WTC11 (cell line): ENCODE measurements around the gene IGSF23. TPM values are rescaled to one million over a fixed set of nuclear protein-coding genes. Genes with fewer than 3 reads are reported as not detected.
A peak's percentile ranks its signal among the peaks of the same experiment; 100 is the strongest.

Experiments
- ATAC-seq: fragments of 200-7000 bp; cut with Tn5 transposase; 2 replicates; pipeline ENCODE4 v1.10.0; 2021; ENCODE audit warnings: mild to moderate bottlenecking, moderate library complexity
- CTCF ChIA-PET: fragments of 300-600 bp; sonication (Branson Sonifier 250); formaldehyde crosslinking; loops from one replicate; lab custom pipeline; 2021; ENCODE audit warnings: antibody characterized with exemption; lab: Charles Lee
- POLR2A ChIA-PET: fragments of 350-600 bp; sonication (Branson Sonifier 250); formaldehyde crosslinking; loops from one replicate; lab custom pipeline; 2021; ENCODE audit warnings: antibody characterized with exemption; lab: Charles Lee
- DNase-seq: peaks from one replicate; pipeline ENCODE4 v3.0.0; 2021; ENCODE audit warnings: low spot score
- H3K27ac Mint-ChIP-seq: 2 replicates; pipeline ENCODE4 v1.8.0; 2021; ENCODE audit warnings: mixed read lengths
- H3K27me3 Mint-ChIP-seq: 2 replicates; pipeline ENCODE4 v1.8.0; 2021; ENCODE audit warnings: low read depth, mild to moderate bottlenecking, moderate library complexity, mixed read lengths
- H3K36me3 Mint-ChIP-seq: 2 replicates; pipeline ENCODE4 v1.8.0; 2021; ENCODE audit warnings: mixed read lengths
- H3K4me1 Mint-ChIP-seq: 2 replicates; pipeline ENCODE4 v1.8.0; 2022; ENCODE audit warnings: mixed read lengths
- H3K4me3 Mint-ChIP-seq: 2 replicates; pipeline ENCODE4 v1.8.0; 2021; ENCODE audit warnings: mild to moderate bottlenecking, moderate library complexity, mixed read lengths
- H3K9me3 Mint-ChIP-seq: 2 replicates; pipeline ENCODE4 v1.8.0; 2021; ENCODE audit warnings: mixed read lengths
- E2F4 ChIP-seq: sonication (generic); formaldehyde crosslinking; IDR thresholded peaks from 2 replicates; pipeline ENCODE4 v1.8.1; 2022; ENCODE audit warnings: low read depth, mild to moderate bottlenecking, moderate library complexity, missing genetic modification reagents, borderline replicate concordance
- MYBL2 ChIP-seq: sonication (generic); formaldehyde crosslinking; IDR thresholded peaks from 2 replicates; pipeline ENCODE4 v1.8.1; 2023; ENCODE audit warnings: mild to moderate bottlenecking, moderate library complexity, missing genetic modification reagents
- NFE2L1 ChIP-seq: sonication (generic); formaldehyde crosslinking; IDR thresholded peaks from 2 replicates; pipeline ENCODE4 v1.8.1; 2023; ENCODE audit warnings: missing genetic modification reagents
- NFYB ChIP-seq: sonication (generic); formaldehyde crosslinking; conservative IDR thresholded peaks from 2 replicates; pipeline ENCODE4 v1.8.0; 2022; ENCODE audit warnings: low read depth, missing genetic modification reagents
- RELA ChIP-seq: sonication (generic); formaldehyde crosslinking; IDR thresholded peaks from 2 replicates; pipeline ENCODE4 v1.8.1; 2022; ENCODE audit warnings: missing genetic modification reagents, mild to moderate bottlenecking, borderline replicate concordance
- USF2 ChIP-seq: sonication (generic); formaldehyde crosslinking; IDR thresholded peaks from 2 replicates; pipeline ENCODE4 v1.8.1; 2023; ENCODE audit warnings: mild to moderate bottlenecking, missing genetic modification reagents, moderate library complexity
- ZBTB43 ChIP-seq: sonication (generic); formaldehyde crosslinking; IDR thresholded peaks from 2 replicates; pipeline ENCODE4 v1.8.1; 2023; ENCODE audit warnings: mild to moderate bottlenecking, missing genetic modification reagents
- ZNF416 ChIP-seq: fragments of 250-450 bp; sonication (Bioruptor Pico); IDR thresholded peaks from 2 replicates; pipeline ENCODE4 v1.9.0; 2021; ENCODE audit warnings: mild to moderate bottlenecking, inconsistent platforms
- total RNA-seq: library from RNA; stranded (reverse); gene quantifications from 3 replicates; pipeline ENCODE4 v1.2.3, GENCODE V29; 2021
- TF ChIP-seq, protein P1 (sequence below): sonication (generic); formaldehyde crosslinking; IDR thresholded peaks from 2 replicates; pipeline ENCODE4 v1.8.0; 2023; ENCODE audit warnings: missing genetic modification reagents, mild to moderate bottlenecking, borderline replicate concordance
- TF ChIP-seq, protein P2 (sequence below): sonication (generic); formaldehyde crosslinking; IDR thresholded peaks from 2 replicates; pipeline ENCODE4 v1.8.0; 2022; ENCODE audit warnings: mild to moderate bottlenecking, missing genetic modification reagents
- TF ChIP-seq, protein P3 (sequence below): sonication (generic); formaldehyde crosslinking; IDR thresholded peaks from 2 replicates; pipeline ENCODE4 v1.8.0; 2022; ENCODE audit warnings: mild to moderate bottlenecking, missing genetic modification reagents
- TF ChIP-seq, protein P4 (sequence below): sonication (generic); formaldehyde crosslinking; conservative IDR thresholded peaks from 2 replicates; pipeline ENCODE4 v1.8.1; 2023; ENCODE audit warnings: mild to moderate bottlenecking, low read depth, missing genetic modification reagents, moderate library complexity
- TF ChIP-seq, protein P5 (sequence below): fragments of 250-450 bp; sonication (Bioruptor Pico); IDR thresholded peaks from 2 replicates; pipeline ENCODE4 v1.8.0; 2021; ENCODE audit warnings: mild to moderate bottlenecking

The IGSF23 gene
- total RNA-seq, 1 experiment from 2014 or later, result not detected

GRCh38 chr19:44675521-44675920, 62.2 kb downstream of the IGSF23 start (continued):
- TF ChIP-seq, protein P1, sequence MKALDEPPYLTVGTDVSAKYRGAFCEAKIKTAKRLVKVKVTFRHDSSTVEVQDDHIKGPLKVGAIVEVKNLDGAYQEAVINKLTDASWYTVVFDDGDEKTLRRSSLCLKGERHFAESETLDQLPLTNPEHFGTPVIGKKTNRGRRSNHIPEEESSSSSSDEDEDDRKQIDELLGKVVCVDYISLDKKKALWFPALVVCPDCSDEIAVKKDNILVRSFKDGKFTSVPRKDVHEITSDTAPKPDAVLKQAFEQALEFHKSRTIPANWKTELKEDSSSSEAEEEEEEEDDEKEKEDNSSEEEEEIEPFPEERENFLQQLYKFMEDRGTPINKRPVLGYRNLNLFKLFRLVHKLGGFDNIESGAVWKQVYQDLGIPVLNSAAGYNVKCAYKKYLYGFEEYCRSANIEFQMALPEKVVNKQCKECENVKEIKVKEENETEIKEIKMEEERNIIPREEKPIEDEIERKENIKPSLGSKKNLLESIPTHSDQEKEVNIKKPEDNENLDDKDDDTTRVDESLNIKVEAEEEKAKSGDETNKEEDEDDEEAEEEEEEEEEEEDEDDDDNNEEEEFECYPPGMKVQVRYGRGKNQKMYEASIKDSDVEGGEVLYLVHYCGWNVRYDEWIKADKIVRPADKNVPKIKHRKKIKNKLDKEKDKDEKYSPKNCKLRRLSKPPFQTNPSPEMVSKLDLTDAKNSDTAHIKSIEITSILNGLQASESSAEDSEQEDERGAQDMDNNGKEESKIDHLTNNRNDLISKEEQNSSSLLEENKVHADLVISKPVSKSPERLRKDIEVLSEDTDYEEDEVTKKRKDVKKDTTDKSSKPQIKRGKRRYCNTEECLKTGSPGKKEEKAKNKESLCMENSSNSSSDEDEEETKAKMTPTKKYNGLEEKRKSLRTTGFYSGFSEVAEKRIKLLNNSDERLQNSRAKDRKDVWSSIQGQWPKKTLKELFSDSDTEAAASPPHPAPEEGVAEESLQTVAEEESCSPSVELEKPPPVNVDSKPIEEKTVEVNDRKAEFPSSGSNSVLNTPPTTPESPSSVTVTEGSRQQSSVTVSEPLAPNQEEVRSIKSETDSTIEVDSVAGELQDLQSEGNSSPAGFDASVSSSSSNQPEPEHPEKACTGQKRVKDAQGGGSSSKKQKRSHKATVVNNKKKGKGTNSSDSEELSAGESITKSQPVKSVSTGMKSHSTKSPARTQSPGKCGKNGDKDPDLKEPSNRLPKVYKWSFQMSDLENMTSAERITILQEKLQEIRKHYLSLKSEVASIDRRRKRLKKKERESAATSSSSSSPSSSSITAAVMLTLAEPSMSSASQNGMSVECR (CRISPR knock-in tag), result no peak
- TF ChIP-seq ZNF416 (CRISPR knock-in tag) (no peak), RELA (CRISPR knock-in tag) (no peak), ZBTB43 (CRISPR knock-in tag) (no peak)

DNA sequence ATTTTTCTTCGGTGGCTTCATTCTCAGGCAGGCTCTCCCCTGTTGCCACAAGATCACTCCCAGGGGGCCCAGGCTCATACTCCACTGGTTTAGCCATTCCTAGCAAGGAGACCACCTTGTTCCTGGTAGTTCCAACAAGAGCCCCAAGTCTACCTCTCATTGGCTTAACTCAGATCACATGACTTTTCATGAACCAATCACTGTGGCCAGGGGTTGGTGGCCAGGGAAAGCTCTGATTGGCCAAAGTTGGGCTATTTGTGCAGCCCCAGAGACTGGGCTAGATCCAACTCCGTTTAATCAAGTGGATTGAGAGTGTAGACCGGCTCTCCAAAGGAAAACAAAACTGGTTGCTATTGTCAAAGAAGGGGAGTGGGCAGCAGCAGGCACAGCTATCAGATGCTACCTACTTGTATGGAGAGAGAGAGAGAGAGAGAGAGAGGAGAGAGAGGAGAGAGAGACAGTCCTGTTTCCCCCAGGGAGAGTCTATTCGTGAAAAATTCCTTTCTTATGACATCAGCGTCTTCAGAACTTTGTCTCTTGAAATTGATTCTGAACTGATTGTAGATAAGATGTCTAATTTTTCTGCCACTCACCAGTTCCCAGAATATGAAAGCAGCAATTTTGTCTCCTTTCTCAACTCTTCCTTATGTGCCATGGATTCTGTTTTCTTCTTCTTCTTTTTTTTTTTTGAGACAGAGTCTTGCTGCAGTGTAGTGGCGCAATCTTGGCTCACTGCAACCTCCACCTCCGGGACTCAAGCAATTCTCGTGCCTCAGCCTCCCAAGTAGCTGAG, 63.9 kb downstream of the IGSF23 start:
- H3K27me3 Mint-ChIP-seq, result peaks cover 13% of the 10 kb centered on the region; the same call in 1 of the 2 replicates
- H3K36me3 Mint-ChIP-seq, result no peaks in the 10 kb centered on the region
- H3K4me1 Mint-ChIP-seq, result peaks cover 6% of the 10 kb centered on the region
- H3K4me3 Mint-ChIP-seq, result no peak overlapping the region
- CTCF ChIA-PET, result interaction anchor here (0.6 to 2.7 kb wide), 6 partner anchors 12 to 167 kb away, joined by 3 to 6 read pairs (median 5); no protein-coding TSS in a partner anchor
- H3K9me3 Mint-ChIP-seq, result peaks cover 2% of the 10 kb centered on the region
- peak overlapping the region; percentile 86 for H3K27ac Mint-ChIP-seq
- no peak for DNase-seq
- peak; percentile 95 for ATAC-seq
- POLR2A ChIA-PET, result interaction anchor here (0.6 to 0.8 kb wide), 3 partner anchors 94 to 133 kb away, joined by 3 to 4 read pairs (median 4); partner anchors contain the start of gene CBLC
- TF ChIP-seq, protein P2, sequence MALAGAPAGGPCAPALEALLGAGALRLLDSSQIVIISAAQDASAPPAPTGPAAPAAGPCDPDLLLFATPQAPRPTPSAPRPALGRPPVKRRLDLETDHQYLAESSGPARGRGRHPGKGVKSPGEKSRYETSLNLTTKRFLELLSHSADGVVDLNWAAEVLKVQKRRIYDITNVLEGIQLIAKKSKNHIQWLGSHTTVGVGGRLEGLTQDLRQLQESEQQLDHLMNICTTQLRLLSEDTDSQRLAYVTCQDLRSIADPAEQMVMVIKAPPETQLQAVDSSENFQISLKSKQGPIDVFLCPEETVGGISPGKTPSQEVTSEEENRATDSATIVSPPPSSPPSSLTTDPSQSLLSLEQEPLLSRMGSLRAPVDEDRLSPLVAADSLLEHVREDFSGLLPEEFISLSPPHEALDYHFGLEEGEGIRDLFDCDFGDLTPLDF (CRISPR knock-in tag), result no peak
- TF ChIP-seq, protein P3, sequence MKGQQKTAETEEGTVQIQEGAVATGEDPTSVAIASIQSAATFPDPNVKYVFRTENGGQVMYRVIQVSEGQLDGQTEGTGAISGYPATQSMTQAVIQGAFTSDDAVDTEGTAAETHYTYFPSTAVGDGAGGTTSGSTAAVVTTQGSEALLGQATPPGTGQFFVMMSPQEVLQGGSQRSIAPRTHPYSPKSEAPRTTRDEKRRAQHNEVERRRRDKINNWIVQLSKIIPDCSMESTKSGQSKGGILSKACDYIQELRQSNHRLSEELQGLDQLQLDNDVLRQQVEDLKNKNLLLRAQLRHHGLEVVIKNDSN (CRISPR knock-in tag), result 0 out of 2 replicates have a peak, but pooled peaks have one; percentile 17
- TF ChIP-seq NFE2L1 (CRISPR knock-in tag) (no peak), NFYB (CRISPR knock-in tag) (peak; percentile 85), E2F4 (CRISPR knock-in tag) (no peak), USF2 (CRISPR knock-in tag) (peak; percentile 76), MYBL2 (CRISPR knock-in tag) (no peak)
- TF ChIP-seq, protein P4, sequence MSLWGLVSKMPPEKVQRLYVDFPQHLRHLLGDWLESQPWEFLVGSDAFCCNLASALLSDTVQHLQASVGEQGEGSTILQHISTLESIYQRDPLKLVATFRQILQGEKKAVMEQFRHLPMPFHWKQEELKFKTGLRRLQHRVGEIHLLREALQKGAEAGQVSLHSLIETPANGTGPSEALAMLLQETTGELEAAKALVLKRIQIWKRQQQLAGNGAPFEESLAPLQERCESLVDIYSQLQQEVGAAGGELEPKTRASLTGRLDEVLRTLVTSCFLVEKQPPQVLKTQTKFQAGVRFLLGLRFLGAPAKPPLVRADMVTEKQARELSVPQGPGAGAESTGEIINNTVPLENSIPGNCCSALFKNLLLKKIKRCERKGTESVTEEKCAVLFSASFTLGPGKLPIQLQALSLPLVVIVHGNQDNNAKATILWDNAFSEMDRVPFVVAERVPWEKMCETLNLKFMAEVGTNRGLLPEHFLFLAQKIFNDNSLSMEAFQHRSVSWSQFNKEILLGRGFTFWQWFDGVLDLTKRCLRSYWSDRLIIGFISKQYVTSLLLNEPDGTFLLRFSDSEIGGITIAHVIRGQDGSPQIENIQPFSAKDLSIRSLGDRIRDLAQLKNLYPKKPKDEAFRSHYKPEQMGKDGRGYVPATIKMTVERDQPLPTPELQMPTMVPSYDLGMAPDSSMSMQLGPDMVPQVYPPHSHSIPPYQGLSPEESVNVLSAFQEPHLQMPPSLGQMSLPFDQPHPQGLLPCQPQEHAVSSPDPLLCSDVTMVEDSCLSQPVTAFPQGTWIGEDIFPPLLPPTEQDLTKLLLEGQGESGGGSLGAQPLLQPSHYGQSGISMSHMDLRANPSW, result no peak
- TF ChIP-seq, protein P5, sequence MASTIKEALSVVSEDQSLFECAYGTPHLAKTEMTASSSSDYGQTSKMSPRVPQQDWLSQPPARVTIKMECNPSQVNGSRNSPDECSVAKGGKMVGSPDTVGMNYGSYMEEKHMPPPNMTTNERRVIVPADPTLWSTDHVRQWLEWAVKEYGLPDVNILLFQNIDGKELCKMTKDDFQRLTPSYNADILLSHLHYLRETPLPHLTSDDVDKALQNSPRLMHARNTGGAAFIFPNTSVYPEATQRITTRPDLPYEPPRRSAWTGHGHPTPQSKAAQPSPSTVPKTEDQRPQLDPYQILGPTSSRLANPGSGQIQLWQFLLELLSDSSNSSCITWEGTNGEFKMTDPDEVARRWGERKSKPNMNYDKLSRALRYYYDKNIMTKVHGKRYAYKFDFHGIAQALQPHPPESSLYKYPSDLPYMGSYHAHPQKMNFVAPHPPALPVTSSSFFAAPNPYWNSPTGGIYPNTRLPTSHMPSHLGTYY (CRISPR knock-in tag), result no peak
